Prostate gland (tissue), 2 donors: Measurements from ENCODE around the gene TNFAIP2. TPM values are rescaled to one million over a fixed set of nuclear protein-coding genes. Genes with fewer than 3 reads are reported as not detected.

Experiments used
- DNase-seq: peaks from one replicate; pipeline ENCODE4 v3.0.0-alpha.2; 2019; ENCODE audit warnings: low spot score
- H3K27ac ChIP-seq, 2 donors: fragments of 200-600 bp; sonication (generic); 2 replicates each; pipeline ENCODE4 v1.5.1; 2017 to 2019
- H3K27me3 ChIP-seq: fragments of 200-600 bp; sonication (generic); replicated peaks from 2 replicates; pipeline ENCODE4 v1.5.1; 2019; ENCODE audit not compliant: insufficient read depth
- H3K36me3 ChIP-seq, 2 donors: fragments of 200-600 bp; sonication (generic); 1 replicate in 1 of 2; 2 replicates in 1 of 2; pipeline versions ENCODE4 v1.5.1 to v1.8.1; 2017 to 2019
- H3K4me1 ChIP-seq: fragments of 200-600 bp; sonication (generic); replicated peaks from 2 replicates; pipeline ENCODE4 v1.5.1; 2019
- H3K4me3 ChIP-seq, 2 donors: fragments of 200-600 bp; sonication (generic); 2 replicates each; pipeline ENCODE4 v1.5.1; 2017 to 2019
- H3K9me3 ChIP-seq: fragments of 200-600 bp; sonication (generic); 2 replicates; pipeline ENCODE4 v1.5.1; 2017
- POLR2A ChIP-seq: fragments of 450-650 bp; IDR thresholded peaks from one replicate; pipeline ENCODE4 v1.6.1; 2016; ENCODE audit warnings: antibody characterized with exemption, mild to moderate bottlenecking
- POLR2AphosphoS5 ChIP-seq: sonication (generic); formaldehyde crosslinking; IDR thresholded peaks from one replicate; pipeline ENCODE4 v1.6.1; 2017; ENCODE audit warnings: antibody characterized with exemption
- WGBS: methylation state at CpG from one replicate; pipeline ENCODE4 v1.1.5; 2018; 5-methylcytosine and 5-hydroxymethylcytosine counted together
- intact Hi-C: fragments of 100-400 bp; cut with DNase I; formaldehyde crosslinking; loops from one replicate; pipeline ENCODE4 v1.14.2; 2022
- total RNA-seq, 2 donors: library from RNA; depleted of rRNA; stranded (reverse); fragments of >200 nt; gene quantifications; one replicate each; pipeline ENCODE4 v1.1.0, GENCODE V29; 2016
- TF ChIP-seq, protein P1 (sequence below), 4 experiments: fragments of 200-600 bp in 2 of 4; fragments of 450-650 bp in 2 of 4; sonication (generic) in 2 of 4; IDR thresholded peaks; 1 replicate in 3 of 4; 2 replicates in 1 of 4; pipeline ENCODE4 v1.5.1; 2016 to 2019; ENCODE audit warnings: antibody characterized with exemption in 4 of 4, mild to moderate bottlenecking in 2 of 4, moderate library complexity in 2 of 4

Gene TNFAIP2
- total RNA-seq, 2 donors from 2014 or later, result 36.5 to 46.4 TPM

DNA sequence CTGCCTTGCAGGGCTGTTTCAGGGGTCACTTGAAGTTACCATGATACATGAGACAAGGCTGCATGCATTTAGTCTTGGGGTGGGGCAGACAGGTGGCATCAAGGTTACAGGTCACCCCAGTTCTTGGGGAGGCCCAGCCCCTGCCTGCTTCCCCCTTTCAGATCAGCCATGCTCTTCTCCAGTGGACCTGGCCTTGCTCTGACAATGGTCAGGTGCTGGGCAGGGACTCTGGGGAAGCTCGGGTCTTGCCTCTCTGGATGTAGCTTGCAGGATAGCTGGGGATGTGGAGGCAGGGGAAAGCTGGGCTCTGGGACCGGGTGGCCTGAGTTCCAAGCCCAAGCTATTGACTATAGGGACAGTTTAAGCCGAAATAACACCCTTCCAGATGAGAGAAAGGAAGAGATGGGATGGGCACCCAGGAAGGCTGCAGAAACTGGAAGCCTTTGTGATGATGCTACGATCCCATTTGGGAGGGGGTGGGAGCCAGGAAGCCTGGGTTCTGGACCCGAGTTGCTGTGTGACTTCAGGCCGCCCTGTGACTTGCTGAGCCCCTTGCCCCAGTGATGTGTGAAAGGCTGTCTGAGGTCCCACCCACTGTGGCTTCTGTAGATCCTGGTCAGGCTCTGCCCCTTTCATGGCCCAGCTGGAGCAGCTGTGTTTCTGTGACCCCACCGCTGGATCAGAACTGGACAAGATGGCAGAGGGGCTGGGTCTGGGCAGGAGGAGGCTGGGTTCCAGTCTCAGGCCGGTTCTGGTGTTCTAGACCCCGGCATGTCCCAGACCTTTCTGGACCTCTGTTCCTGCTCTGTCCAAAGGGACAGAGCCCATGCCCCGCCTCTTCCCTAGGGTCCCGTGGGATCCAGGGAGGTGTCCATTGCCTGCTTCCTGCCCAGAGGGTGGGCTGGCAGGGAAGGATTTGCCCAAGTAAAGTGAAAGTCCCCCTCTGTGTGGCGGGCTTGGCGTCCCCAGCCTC, 2.1 kb downstream of the TNFAIP2 start:
- DNase-seq, result no peak
- H3K27ac ChIP-seq, result no peak overlapping the region
- TF ChIP-seq POLR2AphosphoS5 (no peak), POLR2A (no peak)
- TF ChIP-seq, protein P1, sequence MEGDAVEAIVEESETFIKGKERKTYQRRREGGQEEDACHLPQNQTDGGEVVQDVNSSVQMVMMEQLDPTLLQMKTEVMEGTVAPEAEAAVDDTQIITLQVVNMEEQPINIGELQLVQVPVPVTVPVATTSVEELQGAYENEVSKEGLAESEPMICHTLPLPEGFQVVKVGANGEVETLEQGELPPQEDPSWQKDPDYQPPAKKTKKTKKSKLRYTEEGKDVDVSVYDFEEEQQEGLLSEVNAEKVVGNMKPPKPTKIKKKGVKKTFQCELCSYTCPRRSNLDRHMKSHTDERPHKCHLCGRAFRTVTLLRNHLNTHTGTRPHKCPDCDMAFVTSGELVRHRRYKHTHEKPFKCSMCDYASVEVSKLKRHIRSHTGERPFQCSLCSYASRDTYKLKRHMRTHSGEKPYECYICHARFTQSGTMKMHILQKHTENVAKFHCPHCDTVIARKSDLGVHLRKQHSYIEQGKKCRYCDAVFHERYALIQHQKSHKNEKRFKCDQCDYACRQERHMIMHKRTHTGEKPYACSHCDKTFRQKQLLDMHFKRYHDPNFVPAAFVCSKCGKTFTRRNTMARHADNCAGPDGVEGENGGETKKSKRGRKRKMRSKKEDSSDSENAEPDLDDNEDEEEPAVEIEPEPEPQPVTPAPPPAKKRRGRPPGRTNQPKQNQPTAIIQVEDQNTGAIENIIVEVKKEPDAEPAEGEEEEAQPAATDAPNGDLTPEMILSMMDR (IDR thresholded peaks at IDR 0.05), result no peak
- no peaks in the 10 kb centered on the region for H3K36me3 ChIP-seq
- 94% methylated on average over 13 of the region's 13 CpGs for WGBS
- intact Hi-C loops, result no loop called here
- H3K9me3 ChIP-seq, result no peaks in the 10 kb centered on the region
- H3K27me3 ChIP-seq, result no peaks in the 10 kb centered on the region
- peaks cover 18% of the 10 kb centered on the region for H3K4me1 ChIP-seq
- no peak overlapping the region for H3K4me3 ChIP-seq

DNA sequence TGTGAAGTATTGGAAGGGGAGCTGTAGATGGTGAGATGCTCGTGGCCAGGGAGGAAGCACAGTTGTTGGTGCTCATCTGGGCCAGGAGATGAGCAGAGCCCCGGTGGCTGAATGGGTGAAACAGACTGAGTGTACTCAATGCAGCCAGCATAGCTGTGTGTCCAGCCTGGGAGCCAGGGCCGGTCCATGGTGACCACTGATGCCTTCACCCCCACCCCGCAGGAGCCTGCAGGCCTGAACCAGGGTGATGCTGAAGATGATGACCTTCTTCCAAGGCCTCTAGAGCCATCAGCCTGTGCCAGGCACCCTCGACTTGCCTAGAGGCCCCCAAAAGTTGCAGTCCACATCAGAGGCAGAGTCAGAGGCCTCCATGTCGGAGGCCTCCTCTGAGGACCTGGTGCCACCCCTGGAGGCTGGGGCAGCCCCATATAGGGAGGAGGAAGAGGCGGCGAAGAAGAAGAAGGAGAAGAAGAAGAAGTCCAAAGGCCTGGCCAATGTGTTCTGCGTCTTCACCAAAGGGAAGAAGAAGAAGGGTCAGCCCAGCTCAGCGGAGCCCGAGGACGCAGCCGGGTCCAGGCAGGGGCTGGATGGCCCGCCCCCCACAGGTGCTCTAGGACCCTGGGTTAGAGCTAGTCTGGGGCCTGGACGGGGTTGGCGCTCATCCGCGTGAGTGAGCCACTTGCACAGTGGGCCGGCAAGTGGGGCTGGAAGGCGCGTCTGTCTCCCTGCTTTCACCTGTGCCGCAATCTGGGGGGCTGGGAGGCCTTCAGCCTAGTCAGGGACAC, 3.0 kb downstream of the TNFAIP2 start:
- Histone ChIP-seq H3K9me3 (no peaks in the 10 kb centered on the region), H3K27ac (peak overlapping the region in 1 of 2 donors; percentile 51), H3K36me3 (no peaks in the 10 kb centered on the region), H3K4me3 (peak overlapping the region in 1 of 2 donors; percentile 26), H3K27me3 (no peaks in the 10 kb centered on the region), H3K4me1 (peaks cover 18% of the 10 kb centered on the region)
- WGBS, result 70% methylated on average over 22 of the region's 22 CpGs
- intact Hi-C loops, result no loop called here
- TF ChIP-seq, protein P1 (IDR thresholded peaks at IDR 0.05), result no peak
- no peak for TF ChIP-seq POLR2A
- no peak for DNase-seq

DNA sequence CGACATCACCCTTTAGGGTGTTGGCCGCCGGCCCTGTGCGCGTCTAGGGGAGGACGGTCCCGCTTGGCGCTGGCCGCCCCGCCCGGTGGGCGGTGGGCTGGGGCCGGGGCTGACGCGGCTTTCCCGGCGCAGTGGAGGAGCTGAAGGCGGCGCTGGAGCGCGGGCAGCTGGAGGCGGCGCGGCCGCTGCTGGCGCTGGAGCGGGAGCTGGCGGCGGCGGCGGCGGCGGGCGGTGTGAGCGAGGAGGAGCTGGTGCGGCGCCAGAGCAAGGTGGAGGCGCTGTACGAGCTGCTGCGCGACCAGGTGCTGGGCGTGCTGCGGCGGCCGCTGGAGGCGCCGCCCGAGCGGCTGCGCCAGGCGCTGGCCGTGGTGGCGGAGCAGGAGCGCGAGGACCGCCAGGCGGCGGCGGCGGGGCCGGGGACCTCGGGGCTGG, 3.6 kb downstream of the TNFAIP2 start:
- H3K4me3 ChIP-seq, result peak overlapping the region in 1 of 2 donors; percentile 26
- intact Hi-C loops, result no loop called here
- no peaks in the 10 kb centered on the region for H3K27me3 ChIP-seq
- H3K27ac ChIP-seq, result peak overlapping the region in 1 of 2 donors; percentile 51
- TF ChIP-seq, protein P1 (IDR thresholded peaks at IDR 0.05), result peak in 3 of 4 experiments; percentile 9 to 53 (median 47)
- no peak for TF ChIP-seq POLR2AphosphoS5
- no peaks in the 10 kb centered on the region for H3K9me3 ChIP-seq
- H3K4me1 ChIP-seq, result peaks cover 18% of the 10 kb centered on the region
- H3K36me3 ChIP-seq, result no peaks in the 10 kb centered on the region
- WGBS, result 33% methylated on average over 52 of the region's 62 CpGs
- peak; percentile 76 for DNase-seq

DNA sequence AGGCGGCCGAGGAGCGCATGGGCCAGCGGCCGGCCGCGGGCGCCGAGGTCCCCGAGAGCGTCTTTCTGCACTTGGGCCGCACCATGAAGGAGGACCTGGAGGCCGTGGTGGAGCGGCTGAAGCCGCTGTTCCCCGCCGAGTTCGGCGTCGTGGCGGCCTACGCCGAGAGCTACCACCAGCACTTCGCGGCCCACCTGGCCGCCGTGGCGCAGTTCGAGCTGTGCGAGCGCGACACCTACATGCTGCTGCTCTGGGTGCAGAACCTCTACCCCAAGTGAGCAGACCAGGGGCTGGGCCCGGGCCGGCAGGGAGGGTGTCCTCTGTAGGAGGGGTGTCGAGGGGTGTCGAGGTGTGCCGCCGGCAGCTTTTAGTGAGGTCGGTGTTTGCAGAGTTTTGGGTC, 4.1 kb downstream of the TNFAIP2 start:
- peaks cover 15% of the 10 kb centered on the region for H3K4me1 ChIP-seq
- WGBS, result 64% methylated on average over 19 of the region's 39 CpGs
- no peak overlapping the region for H3K27ac ChIP-seq
- intact Hi-C loops, result no loop called here
- no peak for TF ChIP-seq POLR2A
- no peak for TF ChIP-seq POLR2AphosphoS5
- DNase-seq, result no peak
- H3K4me3 ChIP-seq, result no peak overlapping the region
- no peaks in the 10 kb centered on the region for H3K36me3 ChIP-seq
- H3K27me3 ChIP-seq, result no peaks in the 10 kb centered on the region
- no peaks in the 10 kb centered on the region for H3K9me3 ChIP-seq

DNA sequence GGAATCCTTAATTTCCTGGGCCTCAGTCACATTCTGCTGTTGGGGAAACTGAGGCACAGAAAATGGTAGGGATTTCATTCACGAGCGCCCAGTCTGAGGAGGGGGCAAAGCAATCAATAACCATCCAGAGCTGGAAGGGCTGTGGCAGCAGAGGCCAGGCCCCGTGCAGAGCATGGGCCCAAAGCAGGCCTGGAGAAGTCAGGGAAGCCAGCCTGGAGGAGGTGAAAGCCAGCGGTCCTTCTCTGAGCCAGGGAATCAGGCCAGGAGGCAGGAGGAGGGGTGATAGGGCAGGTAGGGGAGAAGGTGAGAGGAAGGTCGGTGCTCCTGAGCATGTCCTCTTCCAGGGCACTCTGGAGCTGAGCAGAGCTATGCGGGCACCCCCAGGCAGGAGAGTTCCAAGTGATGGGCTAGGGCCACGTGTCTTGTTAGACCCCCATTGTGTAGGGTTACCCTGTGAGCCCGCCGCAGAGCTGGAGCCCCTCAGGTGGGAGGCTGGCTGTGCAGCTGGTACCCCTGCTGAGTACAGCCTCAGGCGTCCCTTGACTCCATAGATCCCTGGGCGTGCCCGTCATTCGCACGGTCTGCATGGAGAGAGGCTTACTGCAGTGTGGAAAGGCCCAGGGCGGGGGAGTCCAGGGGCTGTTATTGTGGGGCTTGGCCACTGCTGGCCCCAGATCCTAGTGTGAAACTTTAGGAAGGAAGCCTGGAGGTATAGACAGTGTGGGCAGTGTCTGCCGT, 4.8 kb downstream of the TNFAIP2 start:
- intact Hi-C loops, result no loop called here
- Histone ChIP-seq H3K27ac (no peak overlapping the region), H3K4me3 (no peak overlapping the region), H3K27me3 (no peaks in the 10 kb centered on the region), H3K36me3 (no peaks in the 10 kb centered on the region), H3K4me1 (peaks cover 9% of the 10 kb centered on the region), H3K9me3 (no peaks in the 10 kb centered on the region)
- no peak for TF ChIP-seq POLR2AphosphoS5
- TF ChIP-seq, protein P1 (IDR thresholded peaks at IDR 0.05), result no peak
- no peak for TF ChIP-seq POLR2A
- no peak for DNase-seq
- WGBS, result 90% methylated on average over 16 of the region's 16 CpGs
